Amygdala (tissue), 56 donors: ENCODE measurements around the gene KCMF1.

Source experiments
- DNase-seq, 56 donors: peaks; one replicate each; lab custom pipeline; 2025; lab: John Stamatoyannopoulos, UW

KCMF1 gene

DNA sequence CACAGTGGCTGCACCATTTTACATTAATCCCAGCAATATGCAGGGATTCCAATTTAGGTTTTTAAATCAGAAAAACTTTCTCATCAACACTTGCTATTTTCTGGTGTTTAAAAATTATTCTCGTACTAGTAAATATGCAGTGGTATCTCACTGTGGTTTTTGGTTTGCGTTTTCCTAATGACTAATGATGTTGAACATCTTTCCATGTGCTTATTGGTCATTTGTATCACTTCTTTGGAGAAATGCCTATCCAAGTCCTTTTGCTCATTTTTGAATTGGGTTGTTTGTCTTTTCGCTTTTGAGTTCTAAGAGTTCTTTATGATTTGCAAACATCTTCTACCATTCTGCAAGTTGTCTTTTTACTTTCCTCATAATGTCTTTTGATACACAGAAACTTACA lies 100.1 kb downstream of the KCMF1 start:
- DNase-seq = no peak

GRCh38 chr2:85073033-85073432 lies 102.1 kb downstream of the KCMF1 start:
- no peak for DNase-seq

DNA sequence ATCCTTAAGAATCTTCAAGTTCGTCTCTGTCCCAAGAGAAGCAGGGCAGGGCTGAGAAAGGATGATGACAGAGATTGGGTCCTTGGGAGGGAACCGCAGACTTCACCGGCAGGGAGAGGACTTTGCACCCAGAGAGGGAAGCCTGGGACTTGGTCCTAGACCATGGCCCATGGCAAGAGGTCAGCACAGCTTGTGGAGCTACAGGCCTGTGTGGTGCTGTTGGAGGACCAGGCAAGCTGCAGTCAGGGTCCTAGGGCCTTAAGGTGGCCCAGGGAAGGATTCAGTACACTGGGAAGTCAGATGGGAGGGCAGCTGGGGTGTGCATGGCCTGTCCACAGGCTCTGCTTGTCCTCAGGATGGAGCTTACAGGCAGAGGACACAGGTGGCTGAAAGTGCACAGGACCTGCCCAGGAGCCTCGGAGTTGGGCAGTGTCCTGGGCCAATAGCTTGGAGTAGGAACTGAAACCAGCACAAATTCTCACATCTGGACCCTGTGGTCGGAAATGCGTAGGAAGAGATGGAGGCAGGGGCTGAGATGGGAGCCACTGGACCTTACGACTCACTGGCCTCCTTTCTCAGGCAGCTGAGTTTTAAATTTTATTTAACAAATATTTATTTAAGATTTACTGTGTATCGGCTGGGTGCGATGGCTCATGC lies 105.8 kb downstream of the KCMF1 start:
- DNase-seq = no peak

GRCh38 chr2:85077859-85078419 lies 107.0 kb downstream of the KCMF1 start:
- no peak for DNase-seq

DNA sequence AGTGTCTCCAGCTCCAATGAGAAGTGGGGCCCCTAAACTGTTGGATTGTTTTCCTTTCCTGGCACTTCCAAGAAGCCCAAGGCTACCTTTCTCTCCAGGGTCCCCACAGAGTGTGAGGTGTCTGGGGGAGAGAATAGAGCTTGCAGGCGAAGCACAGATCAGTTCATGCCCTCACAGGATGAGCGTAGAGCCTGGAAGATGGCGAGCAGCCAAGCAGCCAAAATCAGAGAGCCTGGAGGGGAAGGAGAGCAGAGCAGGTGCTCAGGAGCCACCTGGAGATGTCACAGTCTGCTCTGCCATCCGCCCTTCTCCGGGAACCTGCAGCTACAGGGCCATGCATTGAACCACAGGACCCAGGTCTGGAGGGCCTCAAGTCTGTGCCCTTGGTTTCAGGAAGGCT lies 107.6 kb downstream of the KCMF1 start:
- DNase-seq = no peak

DNA sequence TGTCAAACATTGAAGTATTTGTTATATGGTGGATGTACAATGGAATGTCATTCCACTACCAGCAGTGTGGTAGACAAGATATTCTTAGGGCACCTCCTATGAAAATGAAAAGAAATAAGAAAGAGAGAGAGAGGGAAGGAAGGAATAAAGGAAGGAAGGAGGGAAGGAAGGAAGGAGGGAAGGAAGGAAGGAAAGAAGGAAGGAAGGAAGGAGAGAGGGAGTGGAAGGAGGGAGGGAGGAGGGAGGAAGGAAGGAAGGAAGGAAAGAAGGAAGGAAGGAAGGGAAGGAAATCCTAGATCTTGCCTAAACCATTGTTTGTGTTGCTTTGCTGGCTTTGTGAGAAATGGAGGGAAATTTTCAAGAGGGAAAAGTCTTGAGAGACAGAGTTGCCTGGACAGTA lies 112.1 kb downstream of the KCMF1 start:
- no peak for DNase-seq

- no peak for DNase-seq
These were observed 114.6 kb downstream of the KCMF1 start for GRCh38 chr2:85085563-85085962.

- no peak for DNase-seq
These were observed 116.6 kb downstream of the KCMF1 start for GRCh38 chr2:85087541-85087940.

GRCh38 chr2:85088921-85089320 lies 118.0 kb downstream of the KCMF1 start:
- DNase-seq = no peak

DNA sequence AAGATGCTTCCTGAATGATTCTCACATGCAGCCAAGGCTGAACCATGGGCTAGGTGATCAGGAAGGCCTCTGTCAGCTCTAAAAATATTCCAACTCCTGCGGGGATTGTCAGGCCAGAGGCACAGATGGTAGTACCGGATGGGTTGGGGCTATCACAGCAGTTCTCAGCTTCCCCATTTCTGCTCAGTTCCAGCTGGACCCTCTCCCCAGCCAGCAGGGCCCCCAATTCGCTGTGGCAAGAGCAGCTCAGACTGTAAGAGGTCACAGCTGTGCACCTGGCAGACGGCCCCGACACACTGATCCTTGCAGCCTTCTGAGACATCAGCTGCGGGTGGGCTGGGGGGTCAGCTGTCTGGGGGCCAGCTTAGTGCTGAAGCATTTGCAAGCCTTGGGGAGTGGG lies 118.6 kb downstream of the KCMF1 start:
- DNase-seq = no peak

- no peak for DNase-seq
These were observed 120.9 kb downstream of the KCMF1 start for GRCh38 chr2:85091838-85092237.

DNA sequence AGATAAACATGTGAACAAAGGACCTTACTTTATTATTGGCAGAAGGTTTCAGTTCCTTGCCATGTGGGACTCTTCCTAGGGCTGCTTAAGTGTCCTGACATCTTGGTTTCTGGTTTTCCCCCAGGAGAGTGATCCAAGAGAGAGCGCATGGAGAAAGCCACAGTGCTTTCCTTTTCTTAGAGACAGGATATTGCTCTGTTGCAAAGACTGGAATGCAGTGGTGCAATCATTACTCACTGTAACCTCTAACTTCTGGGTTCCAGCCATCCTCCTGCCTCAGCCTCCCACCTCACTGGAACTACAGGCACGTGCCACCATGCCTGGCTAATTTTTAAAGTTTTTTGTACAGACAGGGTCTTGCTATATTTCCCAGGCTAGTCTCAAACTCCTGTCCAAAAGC lies 124.1 kb downstream of the KCMF1 start:
- DNase-seq = no peak

DNA sequence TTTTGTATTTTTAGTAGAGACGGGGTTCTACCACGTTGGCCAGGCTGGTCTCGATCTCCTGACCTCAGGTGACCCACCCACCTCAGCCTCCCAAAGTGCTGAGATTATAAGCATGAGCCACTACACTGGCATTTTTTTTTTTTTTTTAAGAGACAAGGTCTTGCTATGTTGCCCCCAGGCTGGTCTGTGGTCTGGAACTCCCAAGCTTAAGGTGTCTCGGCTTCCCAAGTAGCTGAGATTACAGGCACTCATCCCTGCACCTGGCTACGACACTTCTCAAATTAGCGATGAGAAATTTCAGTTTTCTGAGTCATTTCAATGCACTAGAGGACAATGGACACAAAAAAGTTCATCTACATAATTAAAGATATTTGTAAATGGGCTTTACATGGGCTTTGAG lies 125.7 kb downstream of the KCMF1 start:
- no peak for DNase-seq

GRCh38 chr2:85104228-85104627 lies 133.3 kb downstream of the KCMF1 start:
- no peak for DNase-seq

GRCh38 chr2:85106489-85107180 lies 135.7 kb downstream of the KCMF1 start:
- DNase-seq = no peak
